22Rv1 (cell line): ENCODE data around the gene CENPL.

Source experiments
- H3K27ac ChIP-seq: fragments of 450-650 bp; 2 replicates; pipeline ENCODE4 v1.5.1; 2017
- ZFX ChIP-seq: fragments of 450-650 bp; IDR thresholded peaks from 2 replicates; pipeline ENCODE4 v1.6.1; 2017; ENCODE audit warnings: antibody characterized with exemption, borderline replicate concordance
- TF ChIP-seq, protein P1 (sequence below): fragments of 450-650 bp; IDR thresholded peaks from 2 replicates; pipeline ENCODE4 v1.5.1; 2017; ENCODE audit warnings: mild to moderate bottlenecking

The CENPL gene, protein sequence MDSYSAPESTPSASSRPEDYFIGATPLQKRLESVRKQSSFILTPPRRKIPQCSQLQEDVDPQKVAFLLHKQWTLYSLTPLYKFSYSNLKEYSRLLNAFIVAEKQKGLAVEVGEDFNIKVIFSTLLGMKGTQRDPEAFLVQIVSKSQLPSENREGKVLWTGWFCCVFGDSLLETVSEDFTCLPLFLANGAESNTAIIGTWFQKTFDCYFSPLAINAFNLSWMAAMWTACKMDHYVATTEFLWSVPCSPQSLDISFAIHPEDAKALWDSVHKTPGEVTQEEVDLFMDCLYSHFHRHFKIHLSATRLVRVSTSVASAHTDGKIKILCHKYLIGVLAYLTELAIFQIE

DNA sequence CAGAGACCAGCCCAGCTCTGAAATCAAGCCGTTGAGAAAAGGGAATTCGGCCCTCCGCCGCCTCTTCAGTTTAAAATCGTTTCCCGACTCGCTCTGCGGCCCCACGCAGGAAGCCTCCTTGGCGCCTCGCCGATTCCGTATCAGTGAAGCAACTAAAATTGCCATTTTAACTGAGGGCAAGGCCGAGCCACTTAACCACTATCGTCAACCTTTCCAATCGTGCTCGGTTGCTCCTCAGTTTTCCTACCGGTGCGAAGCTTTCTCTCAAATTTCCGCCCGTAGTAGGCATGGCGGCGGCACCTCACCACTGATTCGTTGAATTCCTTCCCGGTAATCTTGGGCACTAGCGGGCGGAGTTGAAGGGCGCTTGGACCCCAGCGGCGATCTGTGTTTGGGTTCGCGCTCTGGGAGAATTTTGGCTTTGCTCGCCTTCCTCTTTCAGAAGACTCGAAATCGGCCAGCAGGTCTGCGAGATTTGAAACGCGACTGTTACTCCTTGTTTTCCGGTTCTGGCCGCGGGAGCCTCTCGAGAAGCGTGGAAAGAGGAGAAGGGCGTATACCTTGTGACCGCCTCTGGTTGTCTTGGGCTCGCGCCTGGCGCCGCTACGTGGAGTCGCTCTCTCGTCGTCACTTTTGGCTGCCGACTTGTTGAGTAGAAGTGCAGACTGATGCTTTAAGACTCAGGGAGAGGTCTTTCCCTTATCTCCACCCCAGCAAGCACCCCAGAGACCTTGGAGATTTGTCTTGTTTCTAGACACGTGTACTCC is at the start of gene CENPL, which contains the start of gene DARS2:
Gene CENPL, minus strand, starts transcription at position 569 of the 767 bp plus-strand sequence. CDS start 13,584 bp downstream, outside the sequence.
Gene DARS2, plus strand, starts transcription at position 359 of the 767 bp plus-strand sequence. CDS start 557 bp downstream, outside the sequence.
- TF ChIP-seq ZFX: no peak
- TF ChIP-seq, protein P1, sequence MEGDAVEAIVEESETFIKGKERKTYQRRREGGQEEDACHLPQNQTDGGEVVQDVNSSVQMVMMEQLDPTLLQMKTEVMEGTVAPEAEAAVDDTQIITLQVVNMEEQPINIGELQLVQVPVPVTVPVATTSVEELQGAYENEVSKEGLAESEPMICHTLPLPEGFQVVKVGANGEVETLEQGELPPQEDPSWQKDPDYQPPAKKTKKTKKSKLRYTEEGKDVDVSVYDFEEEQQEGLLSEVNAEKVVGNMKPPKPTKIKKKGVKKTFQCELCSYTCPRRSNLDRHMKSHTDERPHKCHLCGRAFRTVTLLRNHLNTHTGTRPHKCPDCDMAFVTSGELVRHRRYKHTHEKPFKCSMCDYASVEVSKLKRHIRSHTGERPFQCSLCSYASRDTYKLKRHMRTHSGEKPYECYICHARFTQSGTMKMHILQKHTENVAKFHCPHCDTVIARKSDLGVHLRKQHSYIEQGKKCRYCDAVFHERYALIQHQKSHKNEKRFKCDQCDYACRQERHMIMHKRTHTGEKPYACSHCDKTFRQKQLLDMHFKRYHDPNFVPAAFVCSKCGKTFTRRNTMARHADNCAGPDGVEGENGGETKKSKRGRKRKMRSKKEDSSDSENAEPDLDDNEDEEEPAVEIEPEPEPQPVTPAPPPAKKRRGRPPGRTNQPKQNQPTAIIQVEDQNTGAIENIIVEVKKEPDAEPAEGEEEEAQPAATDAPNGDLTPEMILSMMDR: no peak

DNA sequence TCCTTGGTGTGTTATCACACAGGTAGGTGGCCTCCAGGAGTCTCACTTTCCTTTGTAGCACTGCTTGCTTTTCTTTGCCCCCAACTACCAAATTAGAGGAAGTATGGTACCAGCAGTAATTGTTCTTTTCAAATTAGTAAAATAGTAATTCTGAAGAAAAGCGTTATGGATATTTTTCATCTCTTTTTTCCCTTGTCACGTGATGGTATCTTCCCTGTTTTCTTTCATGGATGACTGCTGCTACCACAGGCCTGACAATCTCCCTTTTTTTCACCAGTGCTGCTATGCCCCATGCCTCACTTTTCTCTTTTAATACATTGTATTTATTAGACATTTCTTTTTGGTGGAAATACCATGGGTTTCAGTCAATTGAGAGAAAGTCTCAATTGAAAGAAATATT is 46.8 kb upstream of the CENPL start:
- no peak overlapping the region for H3K27ac ChIP-seq
- TF ChIP-seq, protein P1: no peak
- TF ChIP-seq ZFX: no peak

More for the DNA sequence above, at the start of gene CENPL, which contains the start of gene DARS2:
- H3K27ac ChIP-seq: peak within 1 kb of the TSS; percentile 95

DNA sequence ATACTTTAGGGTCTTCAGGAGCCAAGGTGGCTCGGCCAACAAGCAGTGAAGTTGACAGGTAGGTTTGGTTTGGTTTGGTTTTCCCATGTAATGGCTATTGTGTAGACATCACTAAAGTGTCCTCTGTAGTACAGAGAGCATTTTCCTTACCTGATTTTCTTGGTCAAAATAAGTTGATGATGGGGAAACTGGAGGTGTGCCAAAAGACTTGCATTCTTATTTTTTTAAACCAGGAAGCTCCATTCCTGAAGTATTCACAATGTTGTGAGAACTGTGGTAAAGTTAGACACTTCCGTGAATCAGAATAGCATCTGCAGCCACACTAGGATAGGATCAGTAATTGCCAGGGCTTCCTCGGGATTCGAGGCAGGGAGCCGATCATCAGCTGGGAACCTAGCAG is 46.4 kb upstream of the CENPL start:
- H3K27ac ChIP-seq: no peak overlapping the region

DNA sequence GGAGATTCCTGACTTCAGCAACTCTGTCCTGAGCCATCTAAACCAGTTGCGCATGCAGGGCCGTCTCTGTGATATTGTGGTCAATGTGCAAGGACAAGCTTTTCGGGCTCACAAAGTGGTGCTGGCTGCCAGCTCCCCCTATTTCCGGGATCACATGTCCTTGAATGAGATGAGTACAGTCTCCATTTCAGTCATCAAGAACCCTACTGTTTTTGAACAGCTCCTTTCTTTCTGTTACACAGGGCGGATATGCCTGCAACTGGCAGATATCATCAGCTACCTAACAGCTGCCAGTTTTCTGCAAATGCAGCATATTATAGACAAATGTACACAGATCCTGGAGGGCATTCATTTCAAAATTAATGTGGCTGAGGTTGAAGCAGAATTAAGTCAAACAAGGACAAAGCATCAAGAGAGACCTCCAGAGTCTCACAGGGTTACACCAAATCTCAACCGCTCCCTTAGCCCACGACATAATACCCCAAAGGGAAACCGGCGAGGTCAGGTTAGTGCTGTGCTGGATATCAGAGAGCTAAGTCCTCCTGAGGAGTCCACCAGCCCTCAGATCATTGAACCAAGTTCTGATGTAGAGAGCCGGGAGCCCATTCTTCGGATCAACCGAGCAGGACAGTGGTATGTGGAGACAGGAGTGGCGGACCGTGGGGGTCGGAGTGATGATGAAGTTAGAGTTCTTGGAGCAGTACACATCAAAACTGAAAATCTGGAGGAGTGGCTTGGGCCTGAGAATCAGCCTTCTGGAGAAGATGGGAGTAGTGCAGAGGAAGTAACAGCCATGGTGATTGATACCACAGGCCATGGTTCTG is 45.8 kb upstream of the CENPL start:
- no peak for TF ChIP-seq ZFX
- TF ChIP-seq, protein P1: no peak
- H3K27ac ChIP-seq: peak overlapping the region; percentile 99; the same call in 1 of the 2 replicates

More for the DNA sequence above, 46.4 kb upstream of the CENPL start:
- no peak for TF ChIP-seq ZFX
- TF ChIP-seq, protein P1: no peak

DNA sequence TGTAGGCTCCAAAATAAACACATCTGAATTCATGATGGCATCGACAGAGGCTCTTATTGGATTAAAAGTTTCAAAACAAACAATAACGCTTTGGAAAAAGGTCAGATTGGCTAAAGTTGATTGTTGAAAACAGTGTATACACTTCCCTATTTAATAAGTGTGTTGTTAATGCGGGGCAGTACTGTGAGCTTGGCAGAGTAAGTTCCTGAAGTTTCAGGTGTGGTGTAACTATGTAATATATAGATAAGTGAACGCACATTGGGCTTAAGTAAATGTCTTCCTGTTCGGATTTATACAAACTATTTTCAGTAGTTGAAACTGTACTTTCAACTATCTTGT is 44.3 kb upstream of the CENPL start:
- TF ChIP-seq ZFX: no peak
- TF ChIP-seq, protein P1: no peak
- peak overlapping the region; percentile 99 for H3K27ac ChIP-seq

DNA sequence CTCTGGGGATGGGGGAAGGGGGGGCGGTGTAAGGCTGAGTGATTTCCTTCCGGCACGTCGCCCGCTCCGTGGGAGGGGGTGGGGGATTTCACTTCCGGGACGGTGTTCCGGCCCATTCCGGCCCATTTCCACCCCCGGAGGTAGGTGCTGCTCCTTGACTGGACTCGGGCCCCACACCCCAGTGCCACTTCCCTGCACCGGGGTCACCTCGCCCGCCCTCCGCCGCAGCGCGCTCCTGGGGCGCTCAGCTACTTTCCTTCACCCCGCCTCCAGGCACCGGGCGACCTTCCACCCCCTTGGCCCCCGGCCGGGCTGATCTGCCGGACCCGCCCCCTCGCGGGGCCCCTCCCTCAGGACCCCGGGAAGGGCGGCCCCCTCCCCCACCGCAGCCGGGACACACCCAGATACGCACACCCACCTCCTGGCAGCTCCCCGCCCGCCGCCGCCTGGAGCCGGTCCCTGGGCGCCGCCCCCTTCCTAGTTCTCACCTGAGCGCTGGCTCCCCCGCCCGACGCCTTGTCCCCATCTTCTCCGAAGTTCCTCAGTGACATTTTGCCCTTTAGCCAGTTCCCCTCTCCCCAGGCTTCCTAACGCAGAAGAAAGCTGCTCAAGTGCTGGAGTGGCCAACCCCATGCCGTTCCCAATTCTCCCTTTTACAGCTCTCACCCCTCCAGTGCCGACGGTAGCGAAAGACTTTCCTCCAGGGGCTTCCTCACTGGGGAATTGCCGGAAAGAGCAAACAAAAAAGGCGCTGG is 43.8 kb upstream of the CENPL start, which contains the start of gene ZBTB37:
Gene ZBTB37, plus strand, starts transcription at position 115 of the 755 bp plus-strand sequence. CDS start 1,846 bp downstream, outside the sequence.
- peak within 1 kb of the TSS; percentile 99 for H3K27ac ChIP-seq
- TF ChIP-seq, protein P1: peak; percentile 21
- TF ChIP-seq ZFX: no peak
